Stimulated activated CD4-positive, alpha-beta T cell treated with anti-CD3 and anti-CD28 coated beads, TNF-alpha, amount 100 ng/mL, for 4 hours (primary cell): ENCODE measurements around the gene ZDHHC5.
"Not testable (repeated sequence)": the region's sequence is repeated elsewhere in the genome, so short reads cannot be mapped to it uniquely, and the experiment has no call there.

Experiments
- DNase-seq, 3 experiments: peaks; one replicate each; pipeline ENCODE4 v3.0.0-alpha.2; 2020; ENCODE audit warnings: low read depth in 3 of 3

Gene ZDHHC5

DNA sequence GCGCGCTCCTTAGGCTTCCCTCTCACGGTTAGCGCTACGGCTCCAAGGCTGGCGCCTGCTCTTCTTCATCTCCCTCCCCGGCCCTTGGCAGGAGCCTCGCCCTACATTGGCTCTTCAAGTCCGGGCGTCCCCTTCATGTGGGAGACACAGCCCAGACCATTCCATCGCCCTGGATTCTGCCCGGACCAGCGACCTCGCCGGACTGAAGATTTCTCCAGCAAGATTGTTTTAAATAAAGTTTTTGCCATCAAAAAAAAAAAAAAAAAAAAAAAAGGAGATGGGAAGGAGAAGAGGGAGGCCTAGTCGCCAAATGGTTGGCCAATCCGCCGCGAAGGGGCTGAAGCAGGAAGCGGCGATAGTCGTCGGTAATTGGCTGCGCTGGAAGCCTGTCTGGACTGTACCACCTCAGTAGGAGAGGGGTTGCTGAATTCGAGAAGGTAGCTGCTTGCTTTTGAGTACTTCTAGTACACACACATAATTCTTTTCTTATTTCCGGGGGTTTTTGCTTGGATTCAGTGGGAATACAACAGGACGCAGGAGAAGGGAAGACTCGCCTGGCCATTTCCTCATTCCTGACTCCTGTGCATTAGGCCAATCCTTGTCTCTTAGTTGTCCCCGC is 688 bp upstream of the ZDHHC5 start:
- DNase-seq = peak; percentile 59 to 91 (median 84)

DNA sequence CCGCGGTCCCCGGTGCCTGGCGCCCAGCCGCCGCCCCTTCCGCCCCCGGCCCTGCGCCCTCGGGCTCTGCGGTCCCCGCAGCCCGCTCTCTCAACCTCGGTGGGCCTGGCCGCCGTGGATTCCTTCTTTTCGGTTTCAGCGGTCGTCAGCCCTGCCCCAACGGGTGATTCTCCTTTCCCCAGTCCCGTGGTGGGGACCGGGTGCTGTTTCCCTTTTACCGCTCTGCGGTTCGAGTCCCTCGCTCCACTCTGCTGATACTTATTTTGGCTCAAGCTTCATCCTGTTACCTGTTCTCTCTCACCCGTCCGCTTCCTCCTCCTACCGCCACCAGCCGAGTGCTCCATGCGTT is 494 bp downstream of the ZDHHC5 start:
- peak in 1 of 3 experiments; percentile 26 for DNase-seq

DNA sequence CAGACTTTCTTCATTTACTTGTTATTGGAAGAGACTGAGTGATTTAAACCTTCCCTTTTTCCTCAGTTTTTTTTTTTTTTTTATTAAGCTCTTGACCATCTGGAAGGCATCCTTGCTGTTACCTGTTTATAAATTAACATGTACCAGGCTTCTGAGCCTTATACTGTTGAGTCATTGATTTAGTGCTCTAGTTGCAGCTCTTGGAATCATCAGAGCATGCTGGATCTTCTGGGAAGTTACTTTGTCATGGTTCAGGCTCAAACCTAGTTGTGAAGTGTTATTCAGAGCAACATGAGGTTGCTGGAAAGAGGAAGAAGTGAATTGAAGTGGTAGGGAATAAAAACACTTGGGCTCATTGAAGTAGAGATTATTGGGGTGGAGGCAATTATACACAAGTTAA is 6.3 kb downstream of the ZDHHC5 start:
- no peak for DNase-seq

DNA sequence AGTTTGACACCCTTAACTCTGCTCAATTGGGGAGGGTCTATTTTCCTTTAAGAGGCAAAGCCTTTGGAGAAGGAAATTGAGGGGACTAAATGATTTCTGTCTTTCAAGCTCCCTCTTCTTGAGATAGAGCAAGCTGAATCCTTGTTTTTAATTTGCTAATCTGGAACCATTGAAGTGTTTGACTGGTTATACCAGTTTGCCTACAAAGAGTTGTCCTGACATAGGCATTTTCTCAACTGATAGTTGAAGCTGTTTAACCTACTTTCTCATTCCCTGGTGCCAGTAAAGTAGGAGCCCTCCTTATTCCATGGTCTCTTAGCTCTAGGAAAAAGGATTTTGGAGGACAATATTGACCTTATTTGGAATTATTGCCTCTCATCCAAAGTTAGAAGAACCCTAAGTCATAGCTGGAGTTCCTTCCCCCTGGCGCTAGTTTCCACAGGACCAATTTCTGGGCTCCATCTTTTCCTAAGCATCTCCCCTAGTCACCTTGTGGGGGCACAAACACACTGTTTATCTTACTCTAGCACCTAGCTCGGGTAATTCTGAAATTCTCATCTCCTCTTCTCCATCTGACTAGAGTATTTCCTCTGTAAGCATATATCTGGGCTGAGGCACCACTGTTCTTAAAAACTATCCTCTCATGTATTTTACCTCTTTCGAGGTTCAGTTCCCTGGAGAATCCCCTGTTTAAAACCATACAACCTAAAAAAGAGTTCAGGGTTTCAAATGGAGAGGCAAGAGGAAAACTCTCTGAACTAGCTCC is 7.4 kb downstream of the ZDHHC5 start:
- DNase-seq = no peak

DNA sequence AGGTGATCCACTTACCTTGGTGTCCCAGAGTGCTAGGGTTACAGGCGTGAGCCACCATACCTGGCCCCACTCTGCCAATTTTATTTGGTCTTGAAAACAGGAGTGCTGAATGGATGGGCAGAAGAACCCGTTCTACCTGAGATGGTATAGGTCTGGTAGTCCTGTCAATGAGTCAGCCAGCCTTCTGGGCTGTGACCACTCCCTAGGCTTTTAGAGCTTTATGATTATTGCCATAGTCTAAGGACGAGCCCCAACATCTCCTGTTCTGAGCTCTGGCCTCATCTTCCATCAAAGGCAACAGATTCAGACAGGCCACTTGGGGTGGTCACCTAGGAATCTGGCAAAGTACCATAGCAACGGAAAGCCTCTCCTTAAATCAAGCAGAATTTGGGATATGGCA is 11.5 kb downstream of the ZDHHC5 start:
- DNase-seq = no peak

DNA sequence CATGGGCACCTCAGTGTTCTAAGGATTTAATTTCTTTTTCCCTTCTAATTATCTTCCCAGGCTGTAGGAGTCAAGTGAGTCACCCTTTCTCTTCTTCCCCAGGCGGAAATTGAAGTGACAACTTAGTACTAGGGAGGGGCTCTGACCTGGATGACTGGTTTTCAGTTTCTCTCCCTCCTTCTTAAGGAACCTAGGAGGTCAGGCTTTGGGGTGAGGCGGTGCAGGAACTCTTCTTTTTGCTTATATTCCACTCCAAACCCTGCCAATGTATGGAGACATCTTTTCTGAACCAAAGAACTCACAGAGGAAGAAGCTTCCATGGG is 12.6 kb downstream of the ZDHHC5 start:
- DNase-seq = no peak

DNA sequence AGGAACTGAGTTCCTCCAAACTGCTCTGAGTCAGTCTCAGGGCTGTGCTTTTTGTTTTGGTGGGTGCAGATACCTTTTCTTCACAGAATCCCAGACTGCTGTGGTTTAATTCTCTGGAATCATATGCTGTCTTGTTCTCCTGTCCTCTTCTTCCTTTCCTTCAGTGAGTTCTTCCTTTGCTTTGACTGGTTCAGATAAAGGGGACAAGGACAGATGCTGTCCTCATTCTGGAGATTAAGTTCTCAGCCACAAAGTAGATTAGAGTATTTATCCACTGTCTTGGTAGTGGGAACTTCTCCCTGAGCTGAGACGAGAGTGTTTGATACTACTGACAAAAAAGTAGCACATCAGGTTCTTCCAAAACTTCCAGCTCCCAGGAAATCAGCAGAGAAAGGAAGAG is 13.3 kb downstream of the ZDHHC5 start:
- no peak for DNase-seq

DNA sequence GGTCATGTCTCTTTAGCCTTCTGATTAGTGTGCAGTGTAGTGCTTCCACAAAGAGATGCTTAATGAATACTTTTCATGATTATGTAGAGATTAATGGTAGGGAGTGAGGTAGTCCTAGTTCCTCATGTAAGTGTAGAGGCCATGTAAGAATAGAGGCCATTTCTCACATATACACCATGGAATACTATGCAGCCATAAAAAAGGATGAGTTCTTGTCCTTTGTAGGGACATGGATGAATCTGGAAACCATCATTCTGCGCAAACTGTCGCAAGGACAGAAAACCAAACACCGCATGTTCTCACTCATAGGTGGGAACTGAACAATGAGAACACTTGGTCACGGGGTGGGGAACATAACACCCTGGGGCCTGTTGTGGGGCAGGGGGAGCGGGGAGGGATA is 22.6 kb downstream of the ZDHHC5 start:
- not testable (repeated sequence) for DNase-seq

DNA sequence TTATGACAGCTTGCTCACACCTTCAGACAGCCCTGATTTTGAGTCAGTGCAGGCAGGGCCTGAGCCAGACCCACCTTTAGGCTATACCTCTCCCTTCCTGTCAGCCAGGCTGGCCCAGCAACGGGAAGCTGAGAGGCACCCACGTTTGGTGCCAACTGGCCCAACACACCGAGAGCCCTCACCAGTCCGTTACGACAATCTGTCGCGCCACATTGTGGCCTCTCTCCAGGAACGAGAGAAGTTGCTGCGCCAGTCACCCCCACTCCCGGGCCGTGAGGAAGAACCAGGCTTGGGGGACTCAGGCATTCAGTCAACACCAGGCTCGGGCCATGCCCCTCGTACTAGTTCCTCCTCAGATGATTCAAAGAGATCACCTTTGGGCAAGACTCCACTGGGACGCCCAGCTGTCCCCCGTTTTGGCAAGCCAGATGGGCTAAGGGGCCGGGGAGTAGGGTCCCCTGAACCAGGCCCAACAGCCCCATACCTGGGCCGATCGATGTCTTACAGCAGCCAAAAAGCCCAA is 31.0 kb downstream of the ZDHHC5 start:
- no peak for DNase-seq

DNA sequence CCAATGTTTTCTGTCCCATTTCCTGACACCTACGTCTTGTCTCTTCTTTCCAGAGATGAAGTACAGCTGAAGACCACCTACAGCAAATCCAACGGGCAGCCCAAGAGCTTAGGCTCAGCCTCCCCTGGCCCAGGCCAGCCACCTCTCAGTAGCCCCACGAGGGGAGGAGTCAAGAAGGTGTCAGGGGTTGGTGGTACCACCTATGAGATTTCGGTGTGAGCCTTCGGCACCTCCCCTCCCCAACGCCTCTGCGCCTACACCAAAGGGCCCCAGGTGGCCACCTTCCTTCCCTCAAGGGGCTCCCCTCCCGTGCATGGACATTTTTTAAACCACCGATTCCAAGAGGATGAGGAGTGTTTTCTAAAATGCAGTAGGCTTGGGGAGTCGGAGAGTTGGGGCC is 31.9 kb downstream of the ZDHHC5 start:
- DNase-seq = no peak

DNA sequence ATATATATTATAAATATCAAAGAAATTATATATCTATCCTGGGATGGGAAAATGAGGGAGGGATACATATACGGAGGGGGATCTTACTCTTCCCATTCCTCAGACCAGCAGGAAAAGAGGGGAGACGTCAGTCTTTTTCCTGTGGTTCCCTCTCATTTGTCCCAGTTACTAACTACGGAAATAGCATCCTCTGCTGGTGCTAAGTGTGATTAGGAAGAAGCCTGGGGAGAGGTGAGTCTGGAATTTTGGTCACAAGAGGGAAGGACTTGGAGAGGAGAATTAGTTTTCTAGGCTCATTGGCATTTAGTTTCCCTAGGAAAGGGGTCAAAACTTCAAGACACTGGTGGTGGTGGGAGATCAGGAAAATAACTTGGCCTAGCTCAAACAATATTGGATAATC is 32.5 kb downstream of the ZDHHC5 start:
- DNase-seq = no peak

DNA sequence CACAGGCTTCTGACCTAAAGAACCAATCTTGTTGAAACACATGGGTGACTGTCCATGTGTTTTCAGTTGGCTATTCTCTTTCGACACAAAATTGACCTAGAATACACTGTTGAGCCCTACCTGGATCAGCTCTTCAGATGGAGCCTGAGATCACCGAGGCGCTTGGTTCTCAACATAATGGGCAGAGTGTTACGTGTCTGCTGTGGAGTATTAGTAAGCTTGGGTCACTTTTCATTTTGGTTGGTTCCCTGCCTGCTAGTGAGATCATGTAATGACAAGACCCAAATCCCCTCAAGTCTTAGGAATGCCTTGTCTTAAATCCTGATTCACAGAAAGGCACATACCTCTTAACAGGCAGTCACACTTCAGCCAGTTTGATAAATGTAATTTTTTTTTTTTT is 35.4 kb downstream of the ZDHHC5 start:
- DNase-seq = no peak

DNA sequence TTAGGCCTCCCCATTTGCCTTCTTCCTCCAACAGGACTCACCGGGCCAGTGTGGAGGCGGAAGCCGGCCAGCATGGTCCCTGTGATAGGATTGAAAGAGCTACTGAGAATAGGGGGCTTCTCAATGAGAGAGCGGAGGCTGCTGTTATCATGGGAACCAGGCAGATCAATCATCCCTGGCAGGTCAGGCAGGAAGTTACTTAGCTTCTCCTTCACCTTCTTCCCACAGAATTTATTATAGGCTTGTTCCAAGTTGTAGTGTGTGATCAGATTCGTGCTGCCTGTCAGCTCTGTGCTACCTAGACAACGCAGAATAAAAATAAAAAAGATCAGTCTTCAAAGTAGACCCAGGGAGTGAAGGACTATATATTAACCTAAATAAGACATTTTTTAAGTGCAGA is 37.0 kb downstream of the ZDHHC5 start:
- no peak for DNase-seq

DNA sequence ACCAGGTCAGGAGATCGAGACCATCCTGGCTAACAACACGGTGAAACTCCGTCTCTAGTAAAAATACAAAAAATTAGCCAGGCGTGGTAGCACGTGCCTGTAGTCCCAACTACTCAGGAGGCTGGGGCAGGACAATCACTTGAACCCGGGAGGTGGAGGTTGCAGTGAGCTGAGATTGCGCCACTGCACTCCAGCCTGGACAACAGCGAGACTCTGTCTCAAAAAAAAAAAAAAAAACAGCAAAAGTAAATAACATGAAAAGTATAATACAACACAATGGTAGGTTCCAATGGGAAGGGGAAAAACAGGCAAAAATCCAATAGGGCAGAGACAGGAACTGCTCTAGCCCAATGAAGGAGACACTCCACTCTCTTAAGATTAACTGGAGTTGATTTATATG is 37.5 kb downstream of the ZDHHC5 start:
- DNase-seq = not testable (repeated sequence)

DNA sequence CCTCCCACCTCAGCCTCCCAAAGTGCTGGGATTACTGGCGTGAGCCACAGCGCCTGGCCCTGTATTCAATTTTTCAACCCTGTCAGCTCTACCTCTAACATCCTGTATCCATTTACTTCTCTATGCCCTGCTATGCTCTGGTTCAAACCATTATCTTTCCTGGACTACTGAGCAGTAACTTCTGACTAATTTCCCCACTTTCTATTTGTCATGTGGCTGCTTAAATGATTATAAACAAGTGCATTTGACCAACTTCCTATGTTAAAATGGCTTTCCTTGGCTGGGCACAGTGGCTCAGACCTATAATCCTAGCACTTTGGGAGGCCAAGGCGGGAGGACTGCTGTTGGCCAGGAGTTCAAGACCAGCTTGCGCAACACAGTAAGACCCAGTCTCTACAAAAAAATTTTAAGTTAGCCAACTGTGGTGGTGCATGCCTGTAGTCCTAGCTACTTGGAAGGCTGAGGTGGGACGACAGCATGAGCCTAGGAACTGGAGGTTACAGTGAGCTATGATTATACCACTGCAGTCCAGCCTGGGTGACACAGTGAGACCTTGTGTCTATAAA is 42.0 kb downstream of the ZDHHC5 start:
- DNase-seq = no peak

DNA sequence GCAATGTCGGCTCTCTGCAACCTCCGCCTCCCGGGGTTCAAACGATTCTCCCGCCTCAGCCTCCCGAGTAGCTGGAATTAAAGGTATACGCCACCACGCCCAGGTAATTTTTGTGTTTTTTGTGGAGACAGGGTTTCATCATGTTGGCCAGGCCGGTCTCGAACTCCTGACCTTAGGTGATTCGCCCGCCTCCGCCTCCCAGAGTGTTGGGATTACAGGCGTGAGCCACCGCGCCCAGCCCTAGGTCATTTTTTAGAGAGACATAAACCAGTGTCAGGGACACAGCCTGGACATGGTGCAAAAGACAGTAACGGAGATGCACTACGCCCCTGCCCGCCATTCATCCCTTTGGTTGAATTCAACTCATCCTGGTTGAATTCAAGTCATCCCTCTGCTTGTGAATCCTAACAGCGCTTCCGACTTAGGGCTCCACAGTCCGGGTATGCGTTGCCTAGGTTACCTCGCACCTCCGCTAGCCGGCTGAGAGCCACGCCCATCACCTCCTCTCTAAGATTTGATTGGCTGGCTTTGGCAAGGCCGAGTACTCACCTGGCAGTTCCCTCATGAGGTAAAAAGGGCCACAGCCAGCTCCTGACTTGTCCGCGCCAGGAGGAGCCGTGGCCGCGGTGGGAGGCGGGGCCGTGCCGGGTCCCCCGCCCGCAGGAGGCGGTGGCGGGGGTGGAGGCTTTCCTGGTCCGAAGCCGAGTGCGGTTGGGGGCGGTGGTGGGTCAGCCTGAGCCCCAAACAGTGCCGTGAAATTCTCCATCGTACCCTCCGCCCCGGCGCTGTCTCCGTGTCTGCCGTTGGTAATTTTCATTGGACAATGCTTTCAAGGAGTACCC is 43.7 kb downstream of the ZDHHC5 start, which contains the start of gene MED19:
Gene MED19, minus strand, starts transcription at position 802 of the 842 bp plus-strand sequence. Its CDS starts 36 bp downstream, at position 766.
- DNase-seq = peak; percentile 46 to 56 (median 48)

DNA sequence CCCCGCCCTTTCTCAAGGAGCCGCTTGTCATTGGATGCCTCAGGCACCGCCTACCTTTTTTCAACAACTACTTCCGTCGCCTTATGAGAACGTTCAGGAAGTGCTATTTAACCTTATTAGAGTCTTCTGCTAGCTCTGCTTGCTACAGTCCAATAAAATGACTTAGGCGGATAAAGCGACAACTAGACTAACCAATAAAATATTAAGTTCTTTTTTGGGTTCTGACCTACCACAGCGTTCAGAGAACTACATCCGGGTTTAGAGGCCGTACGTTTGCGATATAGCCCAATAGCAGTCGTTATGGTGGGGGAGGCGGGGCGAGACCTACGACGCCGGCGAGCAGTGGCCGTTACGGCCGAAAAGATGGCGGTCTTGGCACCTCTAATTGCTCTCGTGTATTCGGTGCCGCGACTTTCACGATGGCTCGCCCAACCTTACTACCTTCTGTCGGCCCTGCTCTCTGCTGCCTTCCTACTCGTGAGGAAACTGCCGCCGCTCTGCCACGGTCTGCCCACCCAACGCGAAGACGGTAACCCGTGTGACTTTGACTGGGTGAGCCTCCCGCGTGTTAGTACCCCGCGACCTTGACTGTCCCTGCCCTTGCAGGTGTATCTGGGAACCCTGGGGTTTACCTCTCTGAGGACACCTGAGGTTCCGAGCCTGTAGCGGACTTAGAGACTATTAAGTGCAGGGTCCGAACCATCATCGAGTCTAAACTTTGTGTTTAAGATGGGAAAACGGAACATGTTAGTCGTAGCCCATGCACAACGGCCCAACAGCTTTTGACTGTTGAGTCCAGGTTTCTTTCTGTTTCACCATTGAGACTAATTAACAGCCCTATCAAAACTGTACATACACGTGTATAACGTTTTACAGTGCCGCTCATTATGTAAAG is 44.6 kb downstream of the ZDHHC5 start, which contains the start of gene TMX2:
Gene TMX2, plus strand, starts transcription at position 338 of the 895 bp plus-strand sequence. Its CDS starts 26 bp downstream, at position 364.
- DNase-seq = peak; percentile 69 to 79 (median 75)

DNA sequence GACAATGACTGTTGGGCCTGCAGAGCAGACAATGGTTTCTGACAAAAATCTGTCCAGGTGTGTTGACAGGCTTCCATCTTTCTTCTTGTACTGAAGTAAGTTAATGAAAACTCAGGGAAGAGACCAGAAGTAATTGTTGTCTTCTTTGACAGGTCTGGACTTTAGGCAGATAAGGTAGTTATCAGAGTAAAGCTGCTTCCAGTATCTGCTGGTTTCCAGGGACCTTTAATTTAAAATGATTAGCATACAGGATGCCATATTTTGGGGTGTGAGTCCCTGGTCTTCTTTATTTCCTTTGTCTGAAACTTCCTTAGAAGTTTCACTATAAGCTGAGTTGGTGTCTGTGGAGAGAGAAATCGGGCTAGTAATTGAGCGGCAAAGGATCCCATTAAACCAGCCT is 45.9 kb downstream of the ZDHHC5 start:
- no peak for DNase-seq

DNA sequence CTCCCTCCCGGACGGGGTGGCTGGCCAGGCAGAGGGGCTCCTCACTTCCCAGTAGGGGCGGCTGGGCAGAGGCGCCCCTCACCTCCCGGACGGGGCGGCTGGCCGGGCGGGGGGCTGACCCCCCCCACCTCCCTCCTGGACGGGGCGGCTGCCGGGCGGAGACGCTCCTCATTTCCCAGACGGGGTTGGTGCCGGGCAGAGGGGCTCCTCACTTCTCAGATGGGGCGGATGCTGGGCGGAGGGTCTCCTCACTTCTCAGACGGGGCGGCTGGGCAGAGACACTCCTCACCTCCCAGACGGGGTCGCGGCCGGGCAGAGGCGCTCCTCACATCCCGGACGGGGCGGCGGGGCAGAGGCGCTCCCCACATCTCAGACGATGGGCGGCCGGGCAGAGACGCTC is 48.8 kb downstream of the ZDHHC5 start:
- DNase-seq = not testable (repeated sequence)

DNA sequence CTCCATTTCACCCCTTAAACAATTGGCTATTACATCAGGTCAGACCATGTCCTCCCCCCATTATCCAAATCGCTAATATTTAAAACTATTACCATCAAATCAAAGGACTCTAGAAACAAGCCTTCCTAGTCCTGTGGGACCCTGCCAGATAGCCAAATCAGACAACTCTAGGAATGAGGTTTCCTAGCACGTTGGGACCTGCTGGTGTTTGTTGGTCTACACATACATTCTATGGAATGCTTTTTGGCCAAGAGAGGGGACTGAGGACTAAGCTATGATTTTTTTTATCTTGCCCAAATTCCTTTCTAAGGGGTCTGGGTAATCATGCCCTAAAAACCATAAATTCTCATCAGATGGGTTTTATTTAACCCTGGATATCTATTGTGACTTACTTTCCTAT is 59.3 kb downstream of the ZDHHC5 start:
- no peak for DNase-seq

DNA sequence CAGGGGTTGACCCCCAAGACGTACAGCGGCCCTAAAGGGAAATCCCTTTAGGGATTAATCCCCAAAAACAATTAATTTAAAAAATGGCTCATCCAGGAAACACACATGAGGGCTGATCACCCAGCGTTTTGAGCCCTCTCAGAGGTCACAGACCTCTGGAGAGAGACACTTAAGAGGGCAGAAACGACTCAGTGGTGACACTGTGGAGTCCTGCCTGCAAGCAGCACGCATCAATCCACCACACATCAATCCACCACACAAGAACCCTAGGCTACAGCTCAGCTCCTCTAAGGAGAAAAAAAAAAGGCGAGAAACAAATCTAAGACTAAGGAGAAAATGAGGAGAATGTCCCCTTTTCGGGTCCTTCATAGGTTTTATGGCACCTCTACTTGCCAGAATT is 60.9 kb downstream of the ZDHHC5 start:
- DNase-seq = no peak
